ENCODE results near the gene TRIM38.
A peak's percentile ranks its signal among the peaks of the same experiment; 100 is the strongest.

TRIM38 gene

DNA sequence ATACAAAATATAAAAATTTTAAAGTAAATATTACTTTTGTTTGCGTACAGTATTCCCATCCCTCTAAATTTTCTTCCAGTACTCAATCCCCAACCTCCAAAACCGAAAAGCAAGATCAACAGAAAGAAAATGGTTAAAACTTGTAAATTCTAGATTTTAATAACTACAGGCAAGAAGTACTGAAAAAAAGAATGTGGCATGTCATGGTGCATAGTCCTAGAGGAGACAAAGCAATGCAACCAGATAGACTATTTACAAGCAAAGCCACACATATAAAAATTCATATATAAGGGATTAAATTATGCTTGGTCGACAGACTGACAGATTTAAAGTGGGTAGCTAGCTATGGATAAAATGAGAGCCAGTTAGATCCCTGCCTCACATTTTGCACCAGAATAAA is 68.1 kb downstream of the TRIM38 start:
- H3K36me3 ChIP-seq (ENCODE audit: low read depth): no peaks in the 10 kb centered on the region
- H3K9me3 ChIP-seq (ENCODE audit: severe bottlenecking): no peaks in the 10 kb centered on the region
- H3K27me3 ChIP-seq (ENCODE audit: insufficient read depth, poor library complexity, severe bottlenecking): no peaks in the 10 kb centered on the region
- TF ChIP-seq, protein P1, sequence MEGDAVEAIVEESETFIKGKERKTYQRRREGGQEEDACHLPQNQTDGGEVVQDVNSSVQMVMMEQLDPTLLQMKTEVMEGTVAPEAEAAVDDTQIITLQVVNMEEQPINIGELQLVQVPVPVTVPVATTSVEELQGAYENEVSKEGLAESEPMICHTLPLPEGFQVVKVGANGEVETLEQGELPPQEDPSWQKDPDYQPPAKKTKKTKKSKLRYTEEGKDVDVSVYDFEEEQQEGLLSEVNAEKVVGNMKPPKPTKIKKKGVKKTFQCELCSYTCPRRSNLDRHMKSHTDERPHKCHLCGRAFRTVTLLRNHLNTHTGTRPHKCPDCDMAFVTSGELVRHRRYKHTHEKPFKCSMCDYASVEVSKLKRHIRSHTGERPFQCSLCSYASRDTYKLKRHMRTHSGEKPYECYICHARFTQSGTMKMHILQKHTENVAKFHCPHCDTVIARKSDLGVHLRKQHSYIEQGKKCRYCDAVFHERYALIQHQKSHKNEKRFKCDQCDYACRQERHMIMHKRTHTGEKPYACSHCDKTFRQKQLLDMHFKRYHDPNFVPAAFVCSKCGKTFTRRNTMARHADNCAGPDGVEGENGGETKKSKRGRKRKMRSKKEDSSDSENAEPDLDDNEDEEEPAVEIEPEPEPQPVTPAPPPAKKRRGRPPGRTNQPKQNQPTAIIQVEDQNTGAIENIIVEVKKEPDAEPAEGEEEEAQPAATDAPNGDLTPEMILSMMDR (IDR thresholded peaks at IDR 0.05; ENCODE audit: poor library complexity, severe bottlenecking): no peak
- H3K4me1 ChIP-seq (ENCODE audit: insufficient read depth, poor library complexity, severe bottlenecking): peaks cover 17% of the 10 kb centered on the region
- H3K27ac ChIP-seq (ENCODE audit: poor library complexity, severe bottlenecking): peak overlapping the region; percentile 94
- H3K4me3 ChIP-seq (ENCODE audit: severe bottlenecking): no peak overlapping the region
- DNase-seq (ENCODE audit: low spot score): no peak
- no peak for ATAC-seq (ENCODE audit: low read depth)

DNA sequence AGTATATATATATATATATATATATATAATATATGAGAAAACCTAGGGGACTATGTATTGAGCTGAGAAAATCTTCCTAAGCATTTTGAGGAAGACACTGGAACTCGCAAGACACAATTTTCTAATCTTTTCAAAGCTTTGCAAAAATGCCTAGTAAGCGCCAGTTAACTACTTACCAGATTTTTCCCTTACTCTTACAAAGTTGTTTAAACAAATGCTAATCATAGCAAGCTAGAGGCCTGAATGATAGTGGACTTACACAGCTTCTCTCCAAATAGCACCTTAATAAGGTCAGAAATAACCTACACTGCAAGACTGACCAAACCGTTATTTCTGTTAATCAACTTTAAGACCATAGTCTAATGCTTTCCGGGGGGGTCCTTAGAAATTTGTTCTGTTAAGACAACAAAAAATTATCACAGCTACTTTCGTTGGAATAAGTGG is 68.6 kb downstream of the TRIM38 start:
- Histone ChIP-seq H3K27ac (ENCODE audit: poor library complexity, severe bottlenecking) (peak overlapping the region; percentile 94), H3K27me3 (ENCODE audit: insufficient read depth, poor library complexity, severe bottlenecking) (no peaks in the 10 kb centered on the region), H3K4me3 (ENCODE audit: severe bottlenecking) (peak overlapping the region; percentile 47), H3K36me3 (ENCODE audit: low read depth) (no peaks in the 10 kb centered on the region), H3K4me1 (ENCODE audit: insufficient read depth, poor library complexity, severe bottlenecking) (peaks cover 12% of the 10 kb centered on the region), H3K9me3 (ENCODE audit: severe bottlenecking) (no peaks in the 10 kb centered on the region)
- ATAC-seq (ENCODE audit: low read depth) (no peak), DNase-seq (ENCODE audit: low spot score) (no peak)
- TF ChIP-seq, protein P1 (IDR thresholded peaks at IDR 0.05; ENCODE audit: poor library complexity, severe bottlenecking): no peak

DNA sequence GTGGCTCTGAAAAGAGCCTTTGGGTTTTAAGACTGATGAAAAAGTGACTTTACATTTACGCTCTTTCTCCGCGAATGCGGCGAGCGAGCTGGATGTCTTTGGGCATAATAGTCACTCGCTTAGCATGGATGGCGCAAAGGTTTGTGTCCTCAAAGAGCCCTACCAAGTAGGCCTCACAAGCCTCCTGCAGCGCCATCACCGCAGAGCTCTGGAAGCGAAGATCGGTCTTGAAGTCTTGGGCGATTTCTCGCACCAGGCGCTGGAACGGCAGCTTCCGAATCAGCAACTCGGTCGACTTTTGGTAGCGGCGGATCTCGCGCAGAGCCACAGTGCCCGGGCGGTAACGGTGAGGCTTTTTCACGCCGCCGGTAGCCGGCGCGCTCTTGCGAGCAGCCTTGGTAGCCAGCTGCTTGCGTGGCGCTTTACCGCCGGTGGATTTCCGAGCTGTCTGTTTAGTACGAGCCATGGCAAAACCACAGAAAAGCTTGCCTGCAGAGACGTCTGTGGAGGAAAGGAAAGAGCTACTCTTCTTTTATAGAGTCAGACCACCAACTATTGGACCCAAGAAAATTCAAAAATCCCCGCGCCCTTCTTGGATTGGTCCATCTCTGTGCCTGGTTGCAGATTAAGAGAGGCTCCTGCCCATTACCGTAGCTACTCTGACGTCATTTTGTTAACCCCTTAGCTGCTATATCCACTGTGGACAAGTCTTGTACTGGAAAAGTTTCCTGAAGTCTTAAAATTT is 69.2 kb downstream of the TRIM38 start:
- peak; percentile 66 for ATAC-seq (ENCODE audit: low read depth)
- peak; percentile 83 for DNase-seq (ENCODE audit: low spot score)
- TF ChIP-seq, protein P1 (IDR thresholded peaks at IDR 0.05; ENCODE audit: poor library complexity, severe bottlenecking): no peak
- no peaks in the 10 kb centered on the region for H3K36me3 ChIP-seq (ENCODE audit: low read depth)
- H3K27ac ChIP-seq (ENCODE audit: poor library complexity, severe bottlenecking): peak overlapping the region; percentile 94
- H3K9me3 ChIP-seq (ENCODE audit: severe bottlenecking): no peaks in the 10 kb centered on the region
- H3K4me3 ChIP-seq (ENCODE audit: severe bottlenecking): peak overlapping the region; percentile 47
- H3K27me3 ChIP-seq (ENCODE audit: insufficient read depth, poor library complexity, severe bottlenecking): no peaks in the 10 kb centered on the region
- peaks cover 12% of the 10 kb centered on the region for H3K4me1 ChIP-seq (ENCODE audit: insufficient read depth, poor library complexity, severe bottlenecking)

DNA sequence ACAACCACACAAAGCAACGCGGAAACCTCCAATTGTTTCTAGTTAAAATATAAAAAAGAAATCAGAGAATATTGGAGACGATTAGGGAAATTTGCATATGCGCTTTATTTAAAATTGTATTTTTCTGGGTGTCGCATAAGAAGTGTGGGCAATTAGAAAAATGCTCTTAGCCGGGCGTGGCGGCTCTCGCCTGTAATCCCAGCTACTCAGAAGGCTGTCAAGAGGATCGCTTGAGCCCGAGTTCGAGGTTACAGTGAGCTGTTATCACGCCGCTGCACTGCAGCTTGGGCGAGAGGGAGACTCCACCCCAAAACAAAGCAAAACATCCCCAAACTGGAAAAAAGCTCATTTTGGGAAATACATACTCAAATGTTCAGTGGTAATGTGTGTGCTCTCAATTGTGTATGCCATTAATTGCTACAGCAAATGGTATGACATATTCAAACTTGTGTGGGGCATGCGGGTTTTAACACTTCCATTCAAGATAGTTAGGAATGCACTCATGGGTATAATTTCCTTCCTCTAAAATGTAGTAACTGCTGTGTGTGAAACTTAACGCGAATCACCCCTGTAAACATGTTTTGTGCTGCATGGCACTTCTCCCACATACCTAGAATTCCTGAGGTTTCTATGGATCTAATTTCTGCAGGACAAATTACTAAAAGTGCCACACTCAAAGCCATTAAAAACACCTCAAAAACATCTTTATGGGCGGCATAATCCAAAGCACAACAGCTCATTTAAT is 69.9 kb downstream of the TRIM38 start:
- peak; percentile 7; the same call in 2 of the 3 replicates for ATAC-seq (ENCODE audit: low read depth)

More for the DNA sequence above, 69.9 kb downstream of the TRIM38 start:
- Histone ChIP-seq H3K9me3 (ENCODE audit: severe bottlenecking) (no peaks in the 10 kb centered on the region), H3K27ac (ENCODE audit: poor library complexity, severe bottlenecking) (peak overlapping the region; percentile 94), H3K4me1 (ENCODE audit: insufficient read depth, poor library complexity, severe bottlenecking) (peaks cover 10% of the 10 kb centered on the region), H3K36me3 (ENCODE audit: low read depth) (no peaks in the 10 kb centered on the region), H3K27me3 (ENCODE audit: insufficient read depth, poor library complexity, severe bottlenecking) (no peaks in the 10 kb centered on the region), H3K4me3 (ENCODE audit: severe bottlenecking) (peak overlapping the region; percentile 47)
- no peak for DNase-seq (ENCODE audit: low spot score)
- TF ChIP-seq, protein P1 (IDR thresholded peaks at IDR 0.05; ENCODE audit: poor library complexity, severe bottlenecking): no peak

Measured in RWPE2 (cell line).